Measurements from ENCODE around the gene TJP1. TPM values are rescaled to one million over a fixed set of nuclear protein-coding genes. Genes with fewer than 3 reads are reported as not detected.
"Not testable (repeated sequence)": the region's sequence is repeated elsewhere in the genome, so short reads cannot be mapped to it uniquely, and the experiment has no call there.

The TJP1 gene
- total and polyA plus RNA-seq, 12 donors: 15.0 to 68.3 (median 50.1) TPM

DNA sequence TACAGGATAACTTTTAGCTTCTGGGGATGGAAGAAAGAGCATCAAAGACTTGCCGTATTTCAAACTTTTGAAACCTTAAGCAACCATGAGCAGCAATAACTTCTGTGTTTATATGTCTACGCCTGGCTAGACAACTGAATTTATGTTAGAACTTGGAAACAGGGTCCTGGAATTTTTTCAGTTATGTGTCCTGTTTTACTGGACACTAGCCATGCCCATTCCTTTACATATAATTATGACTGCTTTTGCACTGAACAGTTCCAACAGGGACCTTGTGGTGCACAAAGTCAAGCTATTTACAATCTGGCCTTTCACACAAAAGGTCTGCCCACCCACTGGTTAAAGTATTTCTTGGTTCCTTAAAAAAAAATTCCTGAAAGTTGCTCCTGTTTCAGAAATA is 37.1 kb downstream of the TJP1 start:
- H3K4me1 ChIP-seq (replicated peaks in 1 of 2): peaks cover 5 to 6% of the 10 kb centered on the region in 2 donors
- no peak for TF ChIP-seq POLR2A (IDR thresholded peaks at IDR 0.05)
- TF ChIP-seq, protein P1, sequence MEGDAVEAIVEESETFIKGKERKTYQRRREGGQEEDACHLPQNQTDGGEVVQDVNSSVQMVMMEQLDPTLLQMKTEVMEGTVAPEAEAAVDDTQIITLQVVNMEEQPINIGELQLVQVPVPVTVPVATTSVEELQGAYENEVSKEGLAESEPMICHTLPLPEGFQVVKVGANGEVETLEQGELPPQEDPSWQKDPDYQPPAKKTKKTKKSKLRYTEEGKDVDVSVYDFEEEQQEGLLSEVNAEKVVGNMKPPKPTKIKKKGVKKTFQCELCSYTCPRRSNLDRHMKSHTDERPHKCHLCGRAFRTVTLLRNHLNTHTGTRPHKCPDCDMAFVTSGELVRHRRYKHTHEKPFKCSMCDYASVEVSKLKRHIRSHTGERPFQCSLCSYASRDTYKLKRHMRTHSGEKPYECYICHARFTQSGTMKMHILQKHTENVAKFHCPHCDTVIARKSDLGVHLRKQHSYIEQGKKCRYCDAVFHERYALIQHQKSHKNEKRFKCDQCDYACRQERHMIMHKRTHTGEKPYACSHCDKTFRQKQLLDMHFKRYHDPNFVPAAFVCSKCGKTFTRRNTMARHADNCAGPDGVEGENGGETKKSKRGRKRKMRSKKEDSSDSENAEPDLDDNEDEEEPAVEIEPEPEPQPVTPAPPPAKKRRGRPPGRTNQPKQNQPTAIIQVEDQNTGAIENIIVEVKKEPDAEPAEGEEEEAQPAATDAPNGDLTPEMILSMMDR (IDR thresholded peaks at IDR 0.05): no peak
- WGBS, 4 donors: 81 to 89% (median 86%) methylated on average over 2 of the region's 2 CpGs
- no peaks in the 10 kb centered on the region for H3K9me3 ChIP-seq (replicated peaks in 1 of 3)
- no peak overlapping the region for H3K4me3 ChIP-seq
- DNase-seq: no peak
- intact Hi-C loops (cut with DNase I): no loop called here
- no peaks in the 10 kb centered on the region for H3K36me3 ChIP-seq (replicated peaks in 1 of 2)
- no peak overlapping the region for H3K27ac ChIP-seq
- no peaks in the 10 kb centered on the region for H3K27me3 ChIP-seq

DNA sequence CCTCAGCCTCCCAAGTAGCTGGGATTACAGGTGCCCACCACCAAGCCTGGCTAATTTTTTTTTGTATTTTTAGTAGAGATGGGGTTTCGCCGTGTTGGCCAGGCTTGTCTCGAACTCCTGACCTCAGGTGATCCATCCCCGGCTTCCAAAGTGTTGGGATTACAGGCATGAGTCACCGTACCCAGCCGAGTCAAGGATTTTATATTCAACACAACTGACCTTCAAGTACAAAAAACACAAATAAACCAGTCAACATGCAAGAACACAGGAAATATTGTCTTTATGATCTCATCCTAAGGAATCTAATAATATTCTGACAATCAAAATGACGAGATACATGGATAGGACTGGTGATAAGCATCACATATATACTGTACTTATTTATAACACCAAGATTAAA is 37.9 kb downstream of the TJP1 start:
- no peak for TF ChIP-seq POLR2A (IDR thresholded peaks at IDR 0.05)
- TF ChIP-seq, protein P1 (IDR thresholded peaks at IDR 0.05): no peak
- H3K36me3 ChIP-seq (replicated peaks in 1 of 2): no peaks in the 10 kb centered on the region
- no peak overlapping the region for H3K27ac ChIP-seq
- H3K4me3 ChIP-seq: no peak overlapping the region
- peaks cover 5 to 6% of the 10 kb centered on the region in 2 donors for H3K4me1 ChIP-seq (replicated peaks in 1 of 2)
- H3K27me3 ChIP-seq: no peaks in the 10 kb centered on the region
- intact Hi-C loops (cut with DNase I): no loop called here
- 31 to 58% (median 43%) methylated on average over 7 of the region's 7 CpGs for WGBS, 4 donors
- H3K9me3 ChIP-seq (replicated peaks in 1 of 3): no peaks in the 10 kb centered on the region
- DNase-seq: peak in 5 of 7 donors; percentile 24 to 35 (median 31)

DNA sequence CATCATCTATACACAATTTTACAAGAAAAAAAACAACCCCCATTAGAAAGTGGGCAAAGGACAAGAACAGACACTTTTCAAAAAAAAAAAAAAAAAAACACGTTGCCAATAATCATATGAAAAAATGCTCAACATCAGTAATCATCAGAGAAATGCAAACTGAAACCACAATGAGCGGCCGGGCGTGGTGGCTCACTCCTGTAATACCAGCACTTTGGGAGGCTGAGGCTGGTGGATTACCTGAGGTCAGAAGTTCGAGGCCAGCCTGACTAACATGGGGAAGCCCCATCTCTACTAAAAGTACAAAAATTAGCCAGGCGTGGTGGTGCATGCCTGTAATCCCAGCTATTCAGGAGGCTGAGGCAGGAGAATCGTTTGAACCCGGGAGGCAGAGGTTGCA is 39.5 kb downstream of the TJP1 start:
- H3K4me1 ChIP-seq (replicated peaks in 1 of 2); H3K36me3 ChIP-seq (replicated peaks in 1 of 2); H3K9me3 ChIP-seq (replicated peaks in 1 of 3); H3K27me3 ChIP-seq; DNase-seq; H3K27ac ChIP-seq; H3K4me3 ChIP-seq; intact Hi-C loops (cut with DNase I): not testable (repeated sequence)
- 81 to 90% (median 84%) methylated on average over 8 of the region's 8 CpGs for WGBS, 4 donors

DNA sequence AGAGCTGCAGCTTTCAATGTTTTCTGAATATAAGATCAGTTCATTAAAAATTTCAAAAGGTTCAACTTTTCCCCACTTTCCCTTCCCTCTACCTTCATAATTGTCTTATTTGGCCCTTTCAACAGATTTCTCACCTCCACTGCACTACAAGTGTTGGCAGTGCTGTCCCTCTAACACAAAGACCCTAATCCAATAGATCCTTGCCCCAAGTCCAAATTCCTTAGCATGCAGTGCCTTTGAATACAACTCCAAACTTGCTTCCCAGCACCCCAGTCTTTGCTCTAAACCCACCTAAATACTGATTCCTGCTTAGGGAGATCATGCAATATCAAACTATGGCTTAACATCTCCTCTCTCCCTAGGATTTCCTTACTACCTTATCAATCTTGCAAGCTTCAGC is 43.9 kb downstream of the TJP1 start:
- H3K27me3 ChIP-seq: no peaks in the 10 kb centered on the region
- H3K9me3 ChIP-seq (replicated peaks in 1 of 3): no peaks in the 10 kb centered on the region
- no peak overlapping the region for H3K27ac ChIP-seq
- H3K4me1 ChIP-seq (replicated peaks in 1 of 2): peaks cover 0 to 9% of the 10 kb centered on the region in 2 donors
- intact Hi-C loops (cut with DNase I): no loop called here
- no peak for DNase-seq
- no peak overlapping the region for H3K4me3 ChIP-seq
- TF ChIP-seq, protein P1 (IDR thresholded peaks at IDR 0.05): no peak
- no peak for TF ChIP-seq POLR2A (IDR thresholded peaks at IDR 0.05)
- no peaks in the 10 kb centered on the region for H3K36me3 ChIP-seq (replicated peaks in 1 of 2)

DNA sequence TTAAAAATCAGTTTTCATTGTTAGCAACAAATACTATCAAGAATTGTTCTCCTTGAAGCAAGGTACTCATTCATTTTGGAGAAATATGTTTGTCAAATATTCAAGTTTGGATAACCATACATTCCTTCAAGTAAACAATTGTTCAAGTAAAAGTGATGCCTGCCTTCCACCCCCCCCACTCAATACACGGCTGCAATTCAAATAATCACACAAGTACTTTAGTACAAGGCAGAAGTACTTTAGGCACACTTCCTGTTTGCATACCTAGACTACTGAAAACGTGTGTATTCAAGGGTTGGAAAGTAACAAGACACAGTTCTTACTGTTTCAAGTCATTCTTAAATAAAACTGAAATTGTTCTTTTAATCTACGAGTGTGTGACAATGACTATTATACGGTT is 45.4 kb downstream of the TJP1 start:
- Histone ChIP-seq H3K4me1 (replicated peaks in 1 of 2) (peaks cover 0 to 9% of the 10 kb centered on the region in 2 donors), H3K27me3 (no peaks in the 10 kb centered on the region), H3K36me3 (replicated peaks in 1 of 2) (no peaks in the 10 kb centered on the region), H3K27ac (no peak overlapping the region), H3K4me3 (no peak overlapping the region), H3K9me3 (replicated peaks in 1 of 3) (no peaks in the 10 kb centered on the region)
- intact Hi-C loops (cut with DNase I): no loop called here
- 72 to 77% (median 73%) methylated on average over 4 of the region's 4 CpGs for WGBS, 4 donors
- TF ChIP-seq POLR2A (IDR thresholded peaks at IDR 0.05): no peak
- TF ChIP-seq, protein P1 (IDR thresholded peaks at IDR 0.05): no peak
- DNase-seq: no peak
